Lower leg skin (tissue), 3 donors: ENCODE data around the gene ACTG1.

Experiments
- CTCF ChIP-seq, 3 donors: fragments of 450-650 bp; IDR thresholded peaks; one replicate each; pipeline ENCODE4 v1.5.1; 2016; ENCODE audit warnings: antibody characterized with exemption in 3 of 3, mild to moderate bottlenecking in 3 of 3, moderate library complexity in 2 of 3
- POLR2A ChIP-seq, 2 donors: fragments of 450-650 bp; IDR thresholded peaks; one replicate each; pipeline ENCODE4 v1.6.1; 2016 to 2017; ENCODE audit warnings: antibody characterized with exemption in 2 of 2, mild to moderate bottlenecking in 1 of 2, moderate library complexity in 1 of 2

GRCh38 chr17:81488276-81488860, 24.2 kb downstream of the ACTG1 start:
- TF ChIP-seq CTCF (IDR thresholded peaks at IDR 0.05) (no peak), POLR2A (IDR thresholded peaks at IDR 0.05) (no peak)
